H1 (cell line): Measurements from ENCODE around the gene KLHL1. TPM values are rescaled to one million over a fixed set of nuclear protein-coding genes. Genes with fewer than 3 reads are reported as not detected.

Source experiments
- CREB1 ChIP-seq: IDR thresholded peaks from 2 replicates; pipeline ENCODE4 v1.6.1; 2012; ENCODE audit warnings: inconsistent platforms
- RXRA ChIP-seq: IDR thresholded peaks from 2 replicates; pipeline ENCODE4 v1.6.1; 2011; ENCODE audit warnings: low read depth, mild to moderate bottlenecking, low read length, moderate library complexity; ENCODE audit not compliant: insufficient read depth
- SAP30 ChIP-seq: fragments of 300-600 bp; sonication (generic); IDR thresholded peaks from 2 replicates; pipeline ENCODE4 v1.7.1; 2012; ENCODE audit warnings: low read length, moderate library complexity, mild to moderate bottlenecking, inconsistent platforms; ENCODE audit not compliant: insufficient read depth, insufficient replicate concordance
- TAF1 ChIP-seq: IDR thresholded peaks from 2 replicates; pipeline ENCODE4 v1.6.1; 2011; ENCODE audit warnings: mild to moderate bottlenecking, low read depth, low read length
- polyA plus RNA-seq, 7 experiments: library from polyadenylated mRNA; depleted of rRNA in 3 of 7; stranded (reverse) in 5 of 7; unstranded in 2 of 7; fragments of >200 nt in 5 of 7; fragments of 200-250 nt in 2 of 7; gene quantifications; 1 replicate in 5 of 7; 2 replicates in 1 of 7; 4 replicates in 1 of 7; pipeline versions ENCODE4 v1.2.1 to v1.2.3, GENCODE V29; 2011 to 2013; ENCODE audit warnings: missing spikeins in 2 of 7, mixed read lengths in 2 of 7
- total RNA-seq: library from RNA; stranded (reverse); fragmentation: NEBNext Ultra II Directional; extraction: Animal tissue kit (Norgen Biotek cat#: 25700); gene quantifications from 2 replicates; pipeline ENCODE4 v1.2.1, GENCODE V29; 2021
- TF ChIP-seq, protein P1 (sequence below): fragments of 300-600 bp; sonication (generic); IDR thresholded peaks from 2 replicates; pipeline ENCODE4 v1.7.1; 2012; ENCODE audit warnings: low read length, moderate library complexity, mild to moderate bottlenecking, inconsistent platforms; ENCODE audit not compliant: insufficient replicate concordance

The KLHL1 gene
- total and polyA plus RNA-seq, 2 of the 8 experiments (the other 6 are each of a cell fraction or from before 2014, with no cell fraction given): not detected

DNA sequence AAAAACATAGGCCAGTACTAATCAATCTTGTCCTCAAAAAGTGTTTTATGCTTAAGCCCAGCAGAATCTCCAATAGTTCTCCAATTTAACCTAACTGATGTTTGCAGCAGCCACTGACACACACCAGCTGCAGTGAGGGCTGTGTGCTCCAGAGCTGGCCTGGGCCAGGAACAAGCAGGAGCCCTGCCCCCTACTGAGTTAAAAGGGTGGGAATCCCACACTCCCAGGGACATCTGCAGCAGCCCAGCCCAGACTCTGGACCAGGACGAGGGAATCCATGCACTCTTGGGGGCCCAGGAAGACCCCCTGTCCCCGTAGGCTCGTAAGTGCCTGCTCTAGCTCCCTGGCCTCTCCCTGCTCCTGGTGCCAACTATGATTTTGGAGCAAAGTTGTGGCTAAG, 92.1 kb downstream of the KLHL1 start (continued):
- TF ChIP-seq, protein P1, sequence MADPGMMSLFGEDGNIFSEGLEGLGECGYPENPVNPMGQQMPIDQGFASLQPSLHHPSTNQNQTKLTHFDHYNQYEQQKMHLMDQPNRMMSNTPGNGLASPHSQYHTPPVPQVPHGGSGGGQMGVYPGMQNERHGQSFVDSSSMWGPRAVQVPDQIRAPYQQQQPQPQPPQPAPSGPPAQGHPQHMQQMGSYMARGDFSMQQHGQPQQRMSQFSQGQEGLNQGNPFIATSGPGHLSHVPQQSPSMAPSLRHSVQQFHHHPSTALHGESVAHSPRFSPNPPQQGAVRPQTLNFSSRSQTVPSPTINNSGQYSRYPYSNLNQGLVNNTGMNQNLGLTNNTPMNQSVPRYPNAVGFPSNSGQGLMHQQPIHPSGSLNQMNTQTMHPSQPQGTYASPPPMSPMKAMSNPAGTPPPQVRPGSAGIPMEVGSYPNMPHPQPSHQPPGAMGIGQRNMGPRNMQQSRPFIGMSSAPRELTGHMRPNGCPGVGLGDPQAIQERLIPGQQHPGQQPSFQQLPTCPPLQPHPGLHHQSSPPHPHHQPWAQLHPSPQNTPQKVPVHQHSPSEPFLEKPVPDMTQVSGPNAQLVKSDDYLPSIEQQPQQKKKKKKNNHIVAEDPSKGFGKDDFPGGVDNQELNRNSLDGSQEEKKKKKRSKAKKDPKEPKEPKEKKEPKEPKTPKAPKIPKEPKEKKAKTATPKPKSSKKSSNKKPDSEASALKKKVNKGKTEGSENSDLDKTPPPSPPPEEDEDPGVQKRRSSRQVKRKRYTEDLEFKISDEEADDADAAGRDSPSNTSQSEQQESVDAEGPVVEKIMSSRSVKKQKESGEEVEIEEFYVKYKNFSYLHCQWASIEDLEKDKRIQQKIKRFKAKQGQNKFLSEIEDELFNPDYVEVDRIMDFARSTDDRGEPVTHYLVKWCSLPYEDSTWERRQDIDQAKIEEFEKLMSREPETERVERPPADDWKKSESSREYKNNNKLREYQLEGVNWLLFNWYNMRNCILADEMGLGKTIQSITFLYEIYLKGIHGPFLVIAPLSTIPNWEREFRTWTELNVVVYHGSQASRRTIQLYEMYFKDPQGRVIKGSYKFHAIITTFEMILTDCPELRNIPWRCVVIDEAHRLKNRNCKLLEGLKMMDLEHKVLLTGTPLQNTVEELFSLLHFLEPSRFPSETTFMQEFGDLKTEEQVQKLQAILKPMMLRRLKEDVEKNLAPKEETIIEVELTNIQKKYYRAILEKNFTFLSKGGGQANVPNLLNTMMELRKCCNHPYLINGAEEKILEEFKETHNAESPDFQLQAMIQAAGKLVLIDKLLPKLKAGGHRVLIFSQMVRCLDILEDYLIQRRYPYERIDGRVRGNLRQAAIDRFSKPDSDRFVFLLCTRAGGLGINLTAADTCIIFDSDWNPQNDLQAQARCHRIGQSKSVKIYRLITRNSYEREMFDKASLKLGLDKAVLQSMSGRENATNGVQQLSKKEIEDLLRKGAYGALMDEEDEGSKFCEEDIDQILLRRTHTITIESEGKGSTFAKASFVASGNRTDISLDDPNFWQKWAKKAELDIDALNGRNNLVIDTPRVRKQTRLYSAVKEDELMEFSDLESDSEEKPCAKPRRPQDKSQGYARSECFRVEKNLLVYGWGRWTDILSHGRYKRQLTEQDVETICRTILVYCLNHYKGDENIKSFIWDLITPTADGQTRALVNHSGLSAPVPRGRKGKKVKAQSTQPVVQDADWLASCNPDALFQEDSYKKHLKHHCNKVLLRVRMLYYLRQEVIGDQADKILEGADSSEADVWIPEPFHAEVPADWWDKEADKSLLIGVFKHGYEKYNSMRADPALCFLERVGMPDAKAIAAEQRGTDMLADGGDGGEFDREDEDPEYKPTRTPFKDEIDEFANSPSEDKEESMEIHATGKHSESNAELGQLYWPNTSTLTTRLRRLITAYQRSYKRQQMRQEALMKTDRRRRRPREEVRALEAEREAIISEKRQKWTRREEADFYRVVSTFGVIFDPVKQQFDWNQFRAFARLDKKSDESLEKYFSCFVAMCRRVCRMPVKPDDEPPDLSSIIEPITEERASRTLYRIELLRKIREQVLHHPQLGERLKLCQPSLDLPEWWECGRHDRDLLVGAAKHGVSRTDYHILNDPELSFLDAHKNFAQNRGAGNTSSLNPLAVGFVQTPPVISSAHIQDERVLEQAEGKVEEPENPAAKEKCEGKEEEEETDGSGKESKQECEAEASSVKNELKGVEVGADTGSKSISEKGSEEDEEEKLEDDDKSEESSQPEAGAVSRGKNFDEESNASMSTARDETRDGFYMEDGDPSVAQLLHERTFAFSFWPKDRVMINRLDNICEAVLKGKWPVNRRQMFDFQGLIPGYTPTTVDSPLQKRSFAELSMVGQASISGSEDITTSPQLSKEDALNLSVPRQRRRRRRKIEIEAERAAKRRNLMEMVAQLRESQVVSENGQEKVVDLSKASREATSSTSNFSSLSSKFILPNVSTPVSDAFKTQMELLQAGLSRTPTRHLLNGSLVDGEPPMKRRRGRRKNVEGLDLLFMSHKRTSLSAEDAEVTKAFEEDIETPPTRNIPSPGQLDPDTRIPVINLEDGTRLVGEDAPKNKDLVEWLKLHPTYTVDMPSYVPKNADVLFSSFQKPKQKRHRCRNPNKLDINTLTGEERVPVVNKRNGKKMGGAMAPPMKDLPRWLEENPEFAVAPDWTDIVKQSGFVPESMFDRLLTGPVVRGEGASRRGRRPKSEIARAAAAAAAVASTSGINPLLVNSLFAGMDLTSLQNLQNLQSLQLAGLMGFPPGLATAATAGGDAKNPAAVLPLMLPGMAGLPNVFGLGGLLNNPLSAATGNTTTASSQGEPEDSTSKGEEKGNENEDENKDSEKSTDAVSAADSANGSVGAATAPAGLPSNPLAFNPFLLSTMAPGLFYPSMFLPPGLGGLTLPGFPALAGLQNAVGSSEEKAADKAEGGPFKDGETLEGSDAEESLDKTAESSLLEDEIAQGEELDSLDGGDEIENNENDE: no peak
- TF ChIP-seq TAF1 (no peak), SAP30 (no peak), RXRA (no peak), CREB1 (no peak)
